ENCODE measurements around the gene TMEM132D.

DNA sequence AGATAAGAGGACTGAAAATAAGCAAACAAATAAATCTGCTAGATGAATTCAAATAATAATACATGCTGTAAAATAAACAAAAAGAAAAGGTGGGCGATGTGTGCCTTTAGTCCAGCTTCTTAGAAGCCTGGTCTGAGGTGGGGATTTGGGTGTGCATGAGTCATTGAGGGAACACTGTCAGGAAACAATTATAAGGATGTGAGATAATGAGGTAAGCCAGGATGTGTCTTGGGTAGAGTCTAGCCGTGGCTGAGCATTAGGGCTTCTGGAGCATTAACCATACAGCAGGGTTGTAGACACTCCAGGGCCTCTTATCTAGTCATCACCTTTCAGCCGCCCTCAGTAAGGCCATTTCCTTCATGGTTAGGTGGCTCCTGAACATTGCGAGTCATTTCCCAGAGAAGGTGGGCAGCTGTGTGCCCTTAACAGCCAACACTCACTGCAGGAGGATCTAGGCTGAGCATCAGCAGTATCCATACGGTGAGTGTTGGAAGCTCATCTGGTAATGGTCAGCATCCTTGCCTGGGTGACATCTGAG lies 645.0 kb downstream of the TMEM132D start:
- TF ChIP-seq EZH2phosphoT487 (IDR thresholded peaks at IDR 0.05; ENCODE audit: low read depth, severe bottlenecking, unreplicated experiment) (no peak), EZH2 (IDR thresholded peaks at IDR 0.05; ENCODE audit: borderline replicate concordance) (no peak)
- TF ChIP-seq, protein P1, sequence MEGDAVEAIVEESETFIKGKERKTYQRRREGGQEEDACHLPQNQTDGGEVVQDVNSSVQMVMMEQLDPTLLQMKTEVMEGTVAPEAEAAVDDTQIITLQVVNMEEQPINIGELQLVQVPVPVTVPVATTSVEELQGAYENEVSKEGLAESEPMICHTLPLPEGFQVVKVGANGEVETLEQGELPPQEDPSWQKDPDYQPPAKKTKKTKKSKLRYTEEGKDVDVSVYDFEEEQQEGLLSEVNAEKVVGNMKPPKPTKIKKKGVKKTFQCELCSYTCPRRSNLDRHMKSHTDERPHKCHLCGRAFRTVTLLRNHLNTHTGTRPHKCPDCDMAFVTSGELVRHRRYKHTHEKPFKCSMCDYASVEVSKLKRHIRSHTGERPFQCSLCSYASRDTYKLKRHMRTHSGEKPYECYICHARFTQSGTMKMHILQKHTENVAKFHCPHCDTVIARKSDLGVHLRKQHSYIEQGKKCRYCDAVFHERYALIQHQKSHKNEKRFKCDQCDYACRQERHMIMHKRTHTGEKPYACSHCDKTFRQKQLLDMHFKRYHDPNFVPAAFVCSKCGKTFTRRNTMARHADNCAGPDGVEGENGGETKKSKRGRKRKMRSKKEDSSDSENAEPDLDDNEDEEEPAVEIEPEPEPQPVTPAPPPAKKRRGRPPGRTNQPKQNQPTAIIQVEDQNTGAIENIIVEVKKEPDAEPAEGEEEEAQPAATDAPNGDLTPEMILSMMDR (IDR thresholded peaks at IDR 0.05; ENCODE audit: poor library complexity) = no peak
